ENCODE measurements around the gene REEP6. TPM values are rescaled to one million over a fixed set of nuclear protein-coding genes. Genes with fewer than 3 reads are reported as not detected.

Gene REEP6
- total and polyA plus RNA-seq, 2 donors (not counting 1 experiment from before 2014, with no cell fraction given): 0.47 to 0.99 TPM

DNA sequence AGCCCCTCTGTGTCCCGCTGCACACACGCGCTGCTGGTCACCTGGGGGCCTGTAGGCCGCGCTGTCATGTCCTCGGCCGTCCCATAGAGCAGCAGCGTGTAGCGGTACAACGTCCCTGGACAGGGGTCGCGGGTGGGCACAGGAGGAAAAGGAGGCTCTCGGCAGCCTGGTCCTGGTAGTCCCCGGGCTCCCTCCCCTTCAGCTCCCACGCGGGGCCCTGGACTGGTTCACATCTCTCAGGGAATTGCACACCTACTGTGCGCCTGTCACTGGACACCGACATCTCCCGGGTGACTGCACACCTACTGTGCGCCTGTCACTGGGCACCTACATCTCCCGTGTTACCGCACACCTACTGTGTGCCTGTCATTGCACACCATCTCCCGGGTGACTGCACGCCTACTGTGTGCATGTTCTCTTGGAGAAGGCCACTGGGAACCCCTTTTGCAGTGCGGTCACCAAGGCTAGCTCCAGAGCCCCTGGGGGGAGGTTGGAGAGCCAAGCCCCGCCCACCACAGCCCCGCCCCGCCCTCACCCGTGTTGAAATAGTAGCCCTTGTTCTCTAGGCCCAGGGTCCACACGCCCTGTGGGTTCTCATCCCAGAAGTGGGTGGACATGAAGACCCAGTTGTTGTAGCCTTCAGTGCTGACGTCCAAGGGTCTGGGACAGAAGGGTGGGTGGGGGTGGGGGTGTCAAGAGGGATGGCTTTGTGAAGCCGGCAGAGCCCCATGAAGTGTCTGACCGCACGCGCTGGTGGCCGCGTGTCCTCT lies 8.4 kb upstream of the REEP6 start:
- Histone ChIP-seq H3K4me1 (ENCODE audit: control insufficient read depth, extremely low read depth, insufficient read depth, low read length) (no peaks in the 10 kb centered on the region), H3K4me3 (replicated peaks in 1 of 4; ENCODE audit: control extremely low read depth in 1 of 4, insufficient read depth in 1 of 4, low read depth in 3 of 4, low read length in 4 of 4) (no peak overlapping the region), H3K36me3 (ENCODE audit: control insufficient read depth, insufficient read depth, low read length) (no peaks in the 10 kb centered on the region), H3K27me3 (ENCODE audit: control insufficient read depth, insufficient read depth, low read length) (no peaks in the 10 kb centered on the region), H3K79me2 (ENCODE audit: control insufficient read depth, insufficient read depth, low read length) (peaks cover 6% of the 10 kb centered on the region), H2AFZ (ENCODE audit: low read length) (no peak overlapping the region), H3K27ac (ENCODE audit: insufficient read depth, low read length) (no peak overlapping the region), H4K20me1 (ENCODE audit: control insufficient read depth, extremely low read depth, insufficient read depth, low read length) (no peaks in the 10 kb centered on the region), H3K9ac (ENCODE audit: insufficient read depth, low read length) (no peak overlapping the region), H3K9me3 (ENCODE audit: control insufficient read depth, insufficient read depth, low read depth, low read length) (no peaks in the 10 kb centered on the region), H3K4me2 (ENCODE audit: extremely low read depth, insufficient read depth, low read length) (no peak overlapping the region)
- no peak for DNase-seq (ENCODE audit: low read depth in 2 of 2)
- no peak for TF ChIP-seq EZH2 (IDR thresholded peaks at IDR 0.05; ENCODE audit: low read length, missing control alignments)
- TF ChIP-seq, protein P1, sequence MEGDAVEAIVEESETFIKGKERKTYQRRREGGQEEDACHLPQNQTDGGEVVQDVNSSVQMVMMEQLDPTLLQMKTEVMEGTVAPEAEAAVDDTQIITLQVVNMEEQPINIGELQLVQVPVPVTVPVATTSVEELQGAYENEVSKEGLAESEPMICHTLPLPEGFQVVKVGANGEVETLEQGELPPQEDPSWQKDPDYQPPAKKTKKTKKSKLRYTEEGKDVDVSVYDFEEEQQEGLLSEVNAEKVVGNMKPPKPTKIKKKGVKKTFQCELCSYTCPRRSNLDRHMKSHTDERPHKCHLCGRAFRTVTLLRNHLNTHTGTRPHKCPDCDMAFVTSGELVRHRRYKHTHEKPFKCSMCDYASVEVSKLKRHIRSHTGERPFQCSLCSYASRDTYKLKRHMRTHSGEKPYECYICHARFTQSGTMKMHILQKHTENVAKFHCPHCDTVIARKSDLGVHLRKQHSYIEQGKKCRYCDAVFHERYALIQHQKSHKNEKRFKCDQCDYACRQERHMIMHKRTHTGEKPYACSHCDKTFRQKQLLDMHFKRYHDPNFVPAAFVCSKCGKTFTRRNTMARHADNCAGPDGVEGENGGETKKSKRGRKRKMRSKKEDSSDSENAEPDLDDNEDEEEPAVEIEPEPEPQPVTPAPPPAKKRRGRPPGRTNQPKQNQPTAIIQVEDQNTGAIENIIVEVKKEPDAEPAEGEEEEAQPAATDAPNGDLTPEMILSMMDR (conservative IDR thresholded peaks at IDR 0.05 in 1 of 2, IDR thresholded peaks at IDR 0.05 in 1 of 2; ENCODE audit: low read depth in 1 of 2, low read length in 2 of 2): no peak

DNA sequence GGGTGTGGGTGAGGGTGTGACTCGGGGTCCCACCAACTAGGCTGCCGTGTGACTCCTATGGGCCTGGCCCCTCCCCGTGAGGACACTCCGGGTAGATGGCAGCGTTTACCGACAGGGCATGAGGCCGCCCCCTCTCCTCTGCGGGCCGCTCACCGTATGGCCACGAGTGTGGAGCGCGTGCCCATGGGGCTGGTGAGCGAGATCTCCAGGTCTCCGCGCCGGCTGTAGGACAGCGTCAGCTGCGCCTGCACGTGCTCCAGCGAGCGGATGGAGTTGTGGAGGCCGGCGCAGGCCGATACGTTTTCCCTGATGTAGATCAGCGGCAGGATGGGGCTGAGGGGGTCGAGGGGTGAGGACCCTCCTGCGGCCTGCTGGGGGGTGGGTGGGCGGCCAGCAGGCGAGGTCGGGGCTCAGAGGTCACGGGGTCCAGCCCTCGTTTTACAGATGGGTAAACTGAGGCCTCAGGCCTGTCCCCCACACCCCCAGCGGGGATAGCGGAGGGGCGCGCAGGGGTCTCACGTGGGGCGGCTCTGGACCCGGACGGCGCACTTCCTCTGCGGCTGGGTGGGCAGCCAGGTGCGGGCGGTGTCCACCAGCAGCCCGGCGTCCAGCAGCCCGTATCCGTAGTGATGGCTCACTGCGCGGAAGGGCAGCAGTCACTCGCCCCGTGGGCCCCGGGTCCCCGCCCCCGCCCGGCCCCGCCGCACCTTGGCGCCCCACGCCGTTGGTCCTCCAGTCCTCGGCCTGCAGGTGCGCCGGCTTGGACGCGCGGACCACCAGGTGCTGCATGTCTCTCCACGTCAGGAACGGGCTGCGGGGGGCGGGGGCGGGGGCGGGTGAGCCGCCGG lies 7.6 kb upstream of the REEP6 start:
- H3K27ac ChIP-seq (ENCODE audit: insufficient read depth, low read length): no peak overlapping the region
- H3K4me1 ChIP-seq (ENCODE audit: control insufficient read depth, extremely low read depth, insufficient read depth, low read length): no peaks in the 10 kb centered on the region
- no peaks in the 10 kb centered on the region for H3K36me3 ChIP-seq (ENCODE audit: control insufficient read depth, insufficient read depth, low read length)
- H3K4me2 ChIP-seq (ENCODE audit: extremely low read depth, insufficient read depth, low read length): no peak overlapping the region
- no peak overlapping the region for H3K4me3 ChIP-seq (replicated peaks in 1 of 4; ENCODE audit: control extremely low read depth in 1 of 4, insufficient read depth in 1 of 4, low read depth in 3 of 4, low read length in 4 of 4)
- H4K20me1 ChIP-seq (ENCODE audit: control insufficient read depth, extremely low read depth, insufficient read depth, low read length): no peaks in the 10 kb centered on the region
- no peaks in the 10 kb centered on the region for H3K27me3 ChIP-seq (ENCODE audit: control insufficient read depth, insufficient read depth, low read length)
- no peak overlapping the region for H2AFZ ChIP-seq (ENCODE audit: low read length)
- H3K79me2 ChIP-seq (ENCODE audit: control insufficient read depth, insufficient read depth, low read length): peaks cover 4% of the 10 kb centered on the region
- TF ChIP-seq, protein P1 (conservative IDR thresholded peaks at IDR 0.05 in 1 of 2, IDR thresholded peaks at IDR 0.05 in 1 of 2; ENCODE audit: low read depth in 1 of 2, low read length in 2 of 2): no peak
- no peak for TF ChIP-seq EZH2 (IDR thresholded peaks at IDR 0.05; ENCODE audit: low read length, missing control alignments)
- no peak overlapping the region for H3K9ac ChIP-seq (ENCODE audit: insufficient read depth, low read length)
- DNase-seq (ENCODE audit: low read depth in 2 of 2): no peak
- no peaks in the 10 kb centered on the region for H3K9me3 ChIP-seq (ENCODE audit: control insufficient read depth, insufficient read depth, low read depth, low read length)

DNA sequence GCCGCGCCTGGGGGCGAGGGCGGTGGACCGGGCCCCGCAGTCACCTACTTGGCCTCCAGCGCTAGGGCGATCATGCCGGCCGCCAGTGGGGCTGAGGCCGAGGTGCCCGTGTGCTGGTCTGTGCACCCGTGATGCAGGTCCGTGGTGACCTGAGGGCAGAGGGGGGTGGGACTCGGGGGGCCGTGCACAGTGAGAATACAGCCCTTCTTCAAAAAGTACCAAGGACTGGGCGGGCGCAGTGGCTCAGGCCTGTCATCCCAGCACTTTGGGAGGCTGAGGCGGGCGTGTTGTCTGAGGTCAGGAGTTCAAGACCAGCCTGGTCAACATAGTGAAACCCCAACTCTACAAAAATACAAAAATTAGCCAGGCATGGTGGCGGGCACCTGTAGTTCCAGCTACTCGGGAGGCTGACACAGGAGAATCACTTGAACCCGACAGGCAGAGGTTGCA lies 7.0 kb upstream of the REEP6 start:
- Histone ChIP-seq H3K79me2 (ENCODE audit: control insufficient read depth, insufficient read depth, low read length) (no peaks in the 10 kb centered on the region), H3K9ac (ENCODE audit: insufficient read depth, low read length) (no peak overlapping the region), H3K4me3 (replicated peaks in 1 of 4; ENCODE audit: control extremely low read depth in 1 of 4, insufficient read depth in 1 of 4, low read depth in 3 of 4, low read length in 4 of 4) (no peak overlapping the region), H3K4me1 (ENCODE audit: control insufficient read depth, extremely low read depth, insufficient read depth, low read length) (no peaks in the 10 kb centered on the region), H2AFZ (ENCODE audit: low read length) (no peak overlapping the region), H3K4me2 (ENCODE audit: extremely low read depth, insufficient read depth, low read length) (no peak overlapping the region), H4K20me1 (ENCODE audit: control insufficient read depth, extremely low read depth, insufficient read depth, low read length) (no peaks in the 10 kb centered on the region), H3K27me3 (ENCODE audit: control insufficient read depth, insufficient read depth, low read length) (no peaks in the 10 kb centered on the region), H3K36me3 (ENCODE audit: control insufficient read depth, insufficient read depth, low read length) (no peaks in the 10 kb centered on the region), H3K27ac (ENCODE audit: insufficient read depth, low read length) (no peak overlapping the region), H3K9me3 (ENCODE audit: control insufficient read depth, insufficient read depth, low read depth, low read length) (no peaks in the 10 kb centered on the region)
- DNase-seq (ENCODE audit: low read depth in 2 of 2): no peak
- no peak for TF ChIP-seq EZH2 (IDR thresholded peaks at IDR 0.05; ENCODE audit: low read length, missing control alignments)
